Mucosa of gallbladder (tissue), 1 donor: ENCODE results near the gene TGFBR2. TPM values are rescaled to one million over a fixed set of nuclear protein-coding genes. Genes with fewer than 3 reads are reported as not detected.
"Not testable (repeated sequence)": the region's sequence is repeated elsewhere in the genome, so short reads cannot be mapped to it uniquely, and the experiment has no call there.

ENCODE experiments used
- DNase-seq: peaks from one replicate; pipeline ENCODE4 v3.0.0-alpha.2; 2020; ENCODE audit warnings: low spot score
- total RNA-seq: library from RNA; stranded (reverse); gene quantifications from one replicate; pipeline ENCODE4 v1.2.1, GENCODE V29; 2021
- donor health status: DM: no; HTN: no; CAD: no.

The TGFBR2 gene
- total RNA-seq, 1 donor from 2014 or later, result 144 TPM

DNA sequence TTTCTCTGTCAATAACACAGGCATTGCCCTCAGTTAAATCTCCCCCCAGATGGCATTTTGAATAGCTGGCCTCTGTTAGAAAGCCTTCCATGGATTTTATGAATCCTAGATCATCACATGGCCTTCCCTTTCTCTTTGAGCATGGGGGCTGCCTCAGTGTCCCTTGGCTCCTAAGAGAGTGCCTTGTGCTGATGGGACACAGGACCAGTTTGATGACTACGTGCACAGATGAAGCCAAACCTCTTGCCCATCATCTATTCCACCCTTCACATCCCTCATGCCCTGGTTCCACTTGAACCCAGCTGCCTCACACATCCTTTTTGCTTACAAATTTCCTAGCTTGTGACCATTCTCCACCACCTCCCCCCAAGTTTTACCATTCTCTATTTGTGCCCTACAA is 12.9 kb downstream of the TGFBR2 start:
- no peak for DNase-seq

DNA sequence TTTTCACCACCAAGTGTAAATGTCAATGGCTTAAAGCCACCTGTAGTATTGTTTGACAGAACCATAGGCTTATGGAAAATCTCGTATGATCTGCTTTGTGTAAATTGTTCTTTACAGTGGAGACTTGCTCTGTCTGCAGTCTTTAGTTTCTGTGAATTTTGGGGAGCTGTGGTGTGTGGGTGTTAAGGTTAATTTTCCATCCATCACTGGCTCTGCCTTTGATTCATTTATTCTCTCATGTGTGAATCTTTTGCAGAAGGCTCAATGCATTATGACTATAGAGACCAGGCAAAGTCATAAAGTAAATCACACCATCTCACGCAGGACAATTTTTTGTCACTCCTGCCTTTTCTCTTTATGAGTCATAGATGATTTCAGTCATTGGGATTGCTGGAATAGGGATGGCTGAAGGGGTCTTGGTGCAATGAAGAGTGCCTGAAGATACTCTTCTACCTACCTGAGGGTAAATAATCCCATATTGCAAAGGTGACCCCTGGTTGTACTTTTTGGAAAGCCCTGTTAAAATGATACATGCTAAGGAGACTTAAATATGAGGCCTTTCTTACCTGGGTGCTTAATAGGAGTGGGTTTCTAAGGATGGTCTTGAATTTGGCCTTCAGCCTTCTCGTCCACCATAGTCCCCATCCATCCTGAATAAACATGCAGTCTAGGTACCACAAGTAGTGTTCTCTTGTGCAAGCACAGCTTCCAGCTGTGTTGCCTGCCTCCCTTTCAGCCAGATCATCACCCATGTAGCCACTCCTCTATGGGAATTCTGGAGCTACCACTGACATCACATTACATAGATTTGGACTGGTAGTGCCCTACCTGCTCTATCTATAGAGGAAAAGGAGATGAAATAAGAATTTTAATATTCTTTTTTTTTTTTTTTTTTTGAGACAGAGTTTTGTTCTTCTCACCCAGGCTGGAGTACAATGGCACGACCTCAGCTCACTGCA is 14.3 kb downstream of the TGFBR2 start:
- DNase-seq, result no peak

DNA sequence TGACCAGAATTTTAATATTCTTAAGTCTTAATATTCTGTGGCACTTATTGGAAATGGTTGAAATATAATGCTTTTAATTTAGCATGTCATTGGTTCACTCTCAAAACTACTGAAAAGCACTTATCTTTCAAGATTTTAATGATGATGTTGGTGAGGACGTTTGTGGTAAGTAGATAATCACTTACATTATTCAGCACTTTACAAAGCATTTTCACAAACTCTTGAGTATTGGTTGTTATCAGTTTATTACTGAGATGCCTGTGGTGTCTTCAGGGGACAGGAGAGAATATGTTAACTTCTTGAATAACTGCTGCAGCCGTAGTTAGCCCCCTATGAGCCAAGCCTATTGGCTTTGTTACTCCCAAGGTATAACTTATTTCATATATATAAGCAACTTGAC is 15.2 kb downstream of the TGFBR2 start:
- DNase-seq, result no peak

DNA sequence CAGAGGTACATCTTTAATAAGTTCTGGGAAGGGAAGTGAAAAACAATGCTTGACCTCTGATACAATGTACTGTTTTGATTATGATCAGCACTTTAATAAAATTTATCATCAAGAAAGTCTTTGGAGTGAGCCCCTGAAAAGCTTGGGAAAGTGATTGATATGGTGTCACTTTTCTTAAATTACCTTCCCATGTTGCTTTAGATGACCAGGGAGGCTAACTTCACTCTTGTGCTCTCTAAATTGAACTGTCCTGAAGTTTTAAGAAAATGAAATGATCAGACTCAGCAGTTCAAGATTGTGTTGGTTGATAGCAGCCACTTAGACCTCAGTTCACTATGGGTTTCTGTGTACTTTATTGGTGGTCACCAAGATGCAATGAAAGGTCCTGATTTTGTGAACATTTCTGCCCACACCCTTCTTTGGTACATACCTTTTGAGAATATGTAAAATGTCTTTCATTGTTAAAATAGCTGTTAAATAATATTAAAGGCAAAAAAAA is 15.7 kb downstream of the TGFBR2 start:
- no peak for DNase-seq

DNA sequence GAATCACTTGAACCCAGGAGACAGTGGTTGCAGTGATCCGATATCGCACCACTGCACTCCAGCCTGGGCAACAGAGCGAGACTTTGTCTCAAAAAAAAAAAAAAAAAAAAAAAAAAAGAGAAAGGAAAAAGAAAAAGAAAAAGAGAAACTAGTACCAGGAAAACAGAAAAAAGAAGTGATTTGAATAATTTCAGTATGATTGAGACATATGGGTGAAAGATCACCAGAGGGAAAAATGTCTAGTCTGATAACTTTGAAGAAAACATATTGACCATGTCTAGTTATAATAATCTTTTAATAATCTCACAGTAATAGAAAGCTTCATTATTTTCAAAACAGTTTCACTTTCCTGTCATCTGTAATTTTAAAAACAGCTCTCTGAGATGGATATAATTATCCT is 16.4 kb downstream of the TGFBR2 start:
- no peak for DNase-seq

DNA sequence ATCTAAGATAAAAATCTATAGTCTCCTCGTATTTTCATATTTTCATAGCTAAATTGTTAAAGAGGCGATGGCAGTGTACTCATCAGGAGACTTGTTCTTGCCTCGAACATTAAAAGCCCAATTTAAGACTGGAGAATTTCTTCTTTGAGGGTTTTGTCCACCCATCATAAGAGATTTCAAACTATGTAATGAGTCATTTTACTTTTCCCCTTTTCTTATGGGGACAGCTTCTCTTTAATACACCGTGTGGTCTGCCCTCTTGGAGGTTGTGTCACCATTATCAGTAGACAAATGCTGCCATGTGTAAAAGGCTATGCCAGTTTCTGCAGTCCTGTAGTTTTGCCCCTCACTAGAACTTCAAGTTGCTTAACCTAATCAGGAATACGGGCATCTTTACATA is 16.9 kb downstream of the TGFBR2 start:
- no peak for DNase-seq

DNA sequence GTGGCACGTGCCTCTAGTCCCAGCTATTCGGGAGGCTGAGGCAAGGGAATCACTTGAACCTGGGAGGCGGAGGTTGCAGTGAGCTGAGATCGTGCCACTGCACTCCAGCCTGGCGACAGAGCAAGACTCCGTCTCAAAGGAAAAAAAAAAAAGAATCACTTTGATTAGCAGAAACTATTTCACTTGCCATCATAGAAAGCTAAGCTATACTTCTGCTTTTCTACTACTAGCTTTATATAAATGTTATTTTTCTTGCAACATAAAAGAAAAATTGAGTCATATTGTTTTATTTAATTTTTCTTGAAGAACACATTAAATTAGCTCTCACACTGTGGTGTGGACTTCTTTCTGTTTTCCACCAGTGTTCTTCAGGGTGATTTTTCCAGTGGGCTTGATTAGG is 18.1 kb downstream of the TGFBR2 start:
- DNase-seq, result not testable (repeated sequence)

DNA sequence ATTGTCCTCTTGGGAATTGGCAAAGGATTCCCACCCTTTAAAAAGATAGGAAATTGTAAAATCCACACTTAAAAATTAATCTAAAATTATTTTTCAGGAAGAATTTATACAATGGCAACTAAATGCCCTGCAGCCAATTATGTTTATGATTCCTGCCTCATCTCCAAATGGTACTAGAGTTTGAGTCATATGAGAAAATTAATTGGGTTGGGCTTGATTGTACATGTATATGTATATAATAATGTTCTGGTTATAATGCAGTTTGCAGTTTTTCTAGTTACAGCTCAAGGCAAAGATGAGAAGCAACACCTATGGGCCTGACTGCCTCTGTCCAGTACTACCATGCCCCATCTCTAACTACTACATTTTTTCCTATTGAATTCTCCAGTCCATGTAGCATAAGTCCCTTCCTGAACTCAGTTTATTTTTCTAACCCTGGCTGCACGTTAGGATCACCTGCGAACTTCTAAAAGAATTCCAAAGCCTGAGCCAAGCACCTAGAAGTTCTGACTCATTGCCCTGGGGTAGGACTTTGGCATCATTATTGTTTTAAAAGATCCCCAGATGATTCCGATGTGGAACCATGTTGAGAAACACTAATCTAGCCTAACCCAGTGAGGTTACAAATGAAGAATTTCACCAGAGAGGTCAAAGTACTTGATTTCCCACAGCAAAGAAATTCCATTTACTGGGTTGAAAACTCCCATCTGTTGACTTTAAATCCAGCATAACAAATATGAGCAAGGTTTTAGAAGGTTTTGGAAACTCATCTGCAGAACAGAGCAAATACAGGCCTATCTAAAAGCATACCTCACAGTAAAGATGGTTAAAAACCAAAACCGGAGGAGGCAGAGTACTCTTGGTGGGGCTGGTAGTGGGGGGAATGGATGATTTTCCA is 19.4 kb downstream of the TGFBR2 start:
- no peak for DNase-seq

DNA sequence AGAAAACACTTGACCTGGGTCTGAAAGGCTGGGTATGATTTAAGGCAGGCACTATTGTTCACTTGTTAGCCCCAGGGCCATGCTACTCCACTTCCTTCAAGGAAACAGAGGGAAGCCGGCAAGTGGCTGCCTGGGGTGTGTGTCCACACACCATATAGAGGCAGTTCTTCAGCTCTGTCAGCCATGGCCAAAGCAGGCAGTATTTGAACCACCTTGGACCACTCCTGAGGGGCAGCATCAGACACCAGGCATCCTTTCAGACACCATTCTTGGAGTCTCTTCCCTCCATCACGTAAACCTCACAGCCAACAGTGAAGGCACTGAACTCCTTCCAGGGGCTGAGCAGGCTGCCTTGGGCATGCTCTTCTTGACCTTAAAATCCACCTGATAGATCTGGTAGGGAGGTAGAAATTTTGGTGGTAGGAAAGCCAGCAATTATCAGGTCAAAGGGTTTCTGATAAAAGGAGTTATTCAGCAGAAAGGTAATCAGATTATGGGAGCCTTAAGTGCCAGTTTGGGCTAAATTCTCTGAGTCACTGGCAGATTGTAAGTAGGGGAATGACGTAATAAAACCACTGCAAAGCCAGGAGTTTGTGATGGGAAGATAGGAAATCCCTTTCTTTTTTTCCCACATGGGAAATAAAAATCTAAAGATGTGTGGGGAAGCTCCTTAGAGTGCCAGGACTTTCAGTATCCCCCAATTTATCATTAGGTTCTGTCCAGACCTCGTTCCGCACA is 20.2 kb downstream of the TGFBR2 start:
- DNase-seq, result no peak

DNA sequence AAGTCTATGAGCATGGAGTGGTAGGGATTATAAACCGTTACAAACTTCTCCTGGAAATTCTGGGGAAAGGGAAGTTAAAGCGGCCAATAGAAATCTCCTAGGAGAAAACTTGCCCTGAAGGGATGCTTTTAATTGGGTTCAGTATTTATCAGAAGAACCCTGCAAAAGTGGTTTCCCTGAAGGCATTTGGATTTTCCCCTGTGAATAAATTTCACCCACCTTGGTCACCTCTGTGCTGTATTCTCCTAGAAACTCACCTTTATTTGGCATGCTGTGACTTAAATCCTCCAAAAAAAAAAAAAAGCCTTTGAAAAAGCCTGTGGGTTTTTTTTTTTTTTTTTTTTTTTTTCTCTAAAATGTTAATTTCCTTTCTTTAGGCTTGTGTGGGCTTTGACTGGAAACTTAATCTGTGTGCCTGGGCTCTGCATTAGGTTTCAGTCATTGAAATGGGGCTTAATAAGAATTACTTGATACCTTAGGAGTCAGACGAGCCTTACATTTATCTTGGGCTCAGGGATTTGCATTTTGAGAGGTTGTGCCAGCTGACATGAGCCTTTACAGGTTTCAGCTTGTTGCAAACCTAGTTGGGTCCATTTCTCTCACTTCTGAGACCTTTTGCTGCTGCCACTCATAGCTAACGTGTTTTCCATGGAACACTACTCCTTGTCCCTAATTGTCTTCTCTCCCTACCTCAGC is 22.0 kb downstream of the TGFBR2 start:
- no peak for DNase-seq

DNA sequence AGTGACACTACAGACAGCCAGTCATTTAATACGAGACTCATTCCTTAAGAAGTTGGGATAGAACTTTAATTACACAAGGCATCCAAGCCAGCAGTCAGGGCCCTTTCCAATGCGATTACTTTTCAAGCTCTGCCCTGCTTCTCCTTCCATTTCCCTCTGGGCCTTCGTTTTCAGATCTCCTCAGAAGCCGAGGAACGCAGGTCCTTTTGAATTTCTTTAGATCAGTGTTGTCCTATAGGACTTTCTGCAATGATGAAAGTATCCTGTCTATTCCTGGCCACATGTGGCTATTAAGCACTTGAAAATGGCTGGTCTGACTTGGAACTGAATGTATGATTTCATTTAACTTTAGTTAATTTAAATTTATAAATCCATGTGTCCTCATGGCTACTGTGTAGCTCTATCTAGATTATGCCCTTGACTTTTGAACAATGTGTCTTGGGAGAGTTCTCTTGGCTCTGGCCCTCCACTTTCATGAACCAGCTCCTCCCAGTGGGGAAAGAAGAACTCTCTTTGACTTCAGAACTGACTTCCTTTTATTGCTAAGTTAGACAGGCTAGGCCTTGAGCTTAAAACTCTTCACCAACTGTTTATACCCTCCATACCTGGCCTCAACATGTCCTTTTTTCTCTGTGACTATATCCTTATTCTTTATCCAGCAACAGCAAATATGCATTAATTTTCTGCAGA is 22.6 kb downstream of the TGFBR2 start:
- peak; percentile 39 for DNase-seq

DNA sequence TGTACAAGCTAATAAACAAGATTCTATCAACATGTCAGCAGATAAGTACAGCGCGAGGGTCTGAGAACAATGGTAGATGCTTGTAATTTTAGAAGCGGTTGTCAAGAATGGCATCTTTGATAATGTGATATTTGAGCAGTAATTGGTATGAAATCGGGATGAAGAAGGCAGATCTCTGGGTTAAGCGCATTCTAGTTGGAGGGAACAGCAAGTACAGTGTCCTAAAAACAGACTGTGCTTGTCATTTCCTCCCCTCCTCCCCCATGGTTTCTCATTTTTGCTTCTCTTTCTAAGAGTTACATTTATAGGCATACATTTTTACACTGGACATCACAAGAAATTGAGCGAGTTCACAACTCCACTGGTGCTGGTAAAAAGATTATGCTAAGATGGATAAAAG is 23.3 kb downstream of the TGFBR2 start:
- DNase-seq, result no peak

DNA sequence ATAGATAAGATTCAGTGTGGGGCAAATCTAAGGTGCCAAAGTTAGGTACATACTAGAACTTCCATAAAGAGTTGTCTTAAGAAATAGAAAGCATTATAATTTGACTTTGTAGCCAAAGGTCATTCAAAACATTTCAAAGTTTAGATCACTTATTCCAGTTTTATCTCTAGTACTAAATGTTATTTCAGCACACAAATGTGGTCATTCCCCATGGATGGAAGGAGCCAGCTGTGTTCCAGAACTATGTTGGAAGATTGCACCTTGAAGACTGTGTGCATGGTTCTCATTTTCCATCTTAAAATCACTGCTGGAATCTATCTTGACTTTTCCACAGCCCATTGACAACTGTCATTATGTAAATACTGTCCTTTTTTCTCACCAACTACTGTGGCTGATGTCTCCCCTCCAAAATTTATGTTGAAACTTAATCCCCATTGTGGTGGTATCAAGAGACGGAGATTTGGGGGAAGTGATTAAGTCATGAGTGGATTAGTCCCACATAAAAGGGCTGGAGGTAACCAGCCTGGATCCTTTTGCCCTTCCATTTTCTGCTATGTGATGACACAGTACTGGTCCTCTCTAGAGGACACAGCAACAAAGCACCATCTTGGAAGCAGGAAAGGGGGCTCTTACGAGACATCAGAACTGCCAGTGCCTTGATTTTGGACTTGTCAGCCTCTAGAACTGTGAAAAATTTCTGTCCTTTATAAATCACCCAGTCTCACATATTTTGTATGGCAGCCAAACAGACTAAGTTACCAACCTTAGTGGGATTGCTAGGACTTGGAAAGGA is 24.0 kb downstream of the TGFBR2 start:
- DNase-seq, result no peak

DNA sequence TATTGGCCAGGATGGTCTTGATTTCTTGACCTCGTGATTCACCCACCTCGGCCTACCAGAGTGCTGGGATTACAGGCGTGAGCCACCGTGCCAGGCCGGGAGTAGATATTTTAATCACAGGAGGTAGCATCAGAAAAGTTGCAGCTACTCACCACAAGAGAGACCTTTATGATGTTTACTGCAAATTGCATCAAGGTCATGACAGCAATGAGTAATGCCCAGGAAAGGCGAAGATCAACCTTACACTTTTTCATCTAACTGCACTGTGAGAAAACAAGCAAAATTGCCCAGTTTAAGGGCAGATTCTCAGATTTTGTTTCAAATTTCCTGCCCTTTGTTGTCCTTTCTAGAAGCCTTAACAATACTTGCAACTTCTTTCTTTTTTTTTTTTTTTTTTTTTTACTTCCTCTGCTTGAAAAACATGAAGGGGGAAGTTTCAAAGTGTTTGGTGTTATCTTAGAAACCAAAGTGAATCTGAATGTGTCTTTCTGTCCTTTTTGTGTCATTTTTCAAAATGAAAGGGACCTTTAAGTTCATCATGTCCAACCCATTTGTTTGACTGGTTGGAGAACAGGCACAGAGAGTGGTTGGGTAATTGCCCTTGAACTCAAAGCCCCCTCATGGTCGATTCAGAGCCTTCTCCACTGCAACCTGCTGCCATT is 25.0 kb downstream of the TGFBR2 start:
- DNase-seq, result no peak

DNA sequence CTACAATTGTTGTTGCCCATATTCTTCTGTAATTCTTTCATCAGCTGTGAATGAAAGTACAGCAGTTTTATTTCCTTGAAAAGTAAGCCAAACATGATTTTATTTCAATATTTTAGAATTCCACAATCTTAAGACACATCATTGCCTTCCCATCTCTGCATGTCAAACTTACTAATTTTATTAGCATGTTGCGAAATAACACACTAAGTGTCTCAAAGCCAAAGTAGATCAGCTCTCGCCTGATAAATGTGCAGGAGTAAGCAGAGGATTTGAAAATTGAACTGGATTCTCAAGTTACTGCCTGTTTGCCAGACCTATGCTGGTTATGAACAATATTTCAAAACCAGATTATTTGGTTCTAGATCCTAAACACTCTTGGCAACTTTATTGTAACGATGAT is 25.7 kb downstream of the TGFBR2 start:
- DNase-seq, result no peak

DNA sequence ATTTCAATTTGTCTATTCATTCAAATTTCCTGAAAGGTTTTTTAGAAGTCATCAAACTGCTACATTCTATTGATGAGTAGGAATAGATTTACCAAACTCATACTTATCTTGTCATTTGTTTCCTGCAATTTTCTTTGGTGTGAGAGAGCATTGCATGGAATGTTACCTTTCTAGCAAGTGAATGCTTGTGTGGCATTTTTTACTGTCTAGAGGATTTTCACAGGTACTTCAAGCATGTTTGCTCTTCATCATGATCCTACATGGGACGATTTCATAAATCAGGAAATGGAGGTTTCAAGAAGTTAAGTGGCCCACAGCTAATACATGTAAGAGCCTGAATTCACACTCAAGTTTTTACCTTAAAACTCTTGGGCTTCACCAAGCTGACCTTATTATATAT is 26.1 kb downstream of the TGFBR2 start:
- DNase-seq, result no peak

DNA sequence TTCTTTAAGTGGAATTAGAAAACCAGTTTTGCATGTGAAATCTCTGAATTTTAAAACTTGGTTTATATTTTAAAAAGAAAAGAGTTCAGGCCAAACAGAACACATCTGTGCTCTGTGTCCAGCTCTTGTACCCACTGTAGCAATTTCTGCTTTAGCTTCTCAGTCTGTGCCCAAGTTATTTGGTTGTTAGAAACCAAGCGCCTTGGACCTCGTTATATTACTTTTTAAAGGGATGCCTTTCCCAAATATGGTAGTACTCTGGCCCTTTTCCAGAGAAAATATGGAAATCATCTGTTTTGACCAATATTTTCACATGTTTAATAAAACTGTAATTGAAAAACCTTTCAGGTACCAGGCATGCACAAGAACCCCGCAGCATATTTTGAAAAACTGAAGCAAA is 27.3 kb downstream of the TGFBR2 start:
- no peak for DNase-seq

DNA sequence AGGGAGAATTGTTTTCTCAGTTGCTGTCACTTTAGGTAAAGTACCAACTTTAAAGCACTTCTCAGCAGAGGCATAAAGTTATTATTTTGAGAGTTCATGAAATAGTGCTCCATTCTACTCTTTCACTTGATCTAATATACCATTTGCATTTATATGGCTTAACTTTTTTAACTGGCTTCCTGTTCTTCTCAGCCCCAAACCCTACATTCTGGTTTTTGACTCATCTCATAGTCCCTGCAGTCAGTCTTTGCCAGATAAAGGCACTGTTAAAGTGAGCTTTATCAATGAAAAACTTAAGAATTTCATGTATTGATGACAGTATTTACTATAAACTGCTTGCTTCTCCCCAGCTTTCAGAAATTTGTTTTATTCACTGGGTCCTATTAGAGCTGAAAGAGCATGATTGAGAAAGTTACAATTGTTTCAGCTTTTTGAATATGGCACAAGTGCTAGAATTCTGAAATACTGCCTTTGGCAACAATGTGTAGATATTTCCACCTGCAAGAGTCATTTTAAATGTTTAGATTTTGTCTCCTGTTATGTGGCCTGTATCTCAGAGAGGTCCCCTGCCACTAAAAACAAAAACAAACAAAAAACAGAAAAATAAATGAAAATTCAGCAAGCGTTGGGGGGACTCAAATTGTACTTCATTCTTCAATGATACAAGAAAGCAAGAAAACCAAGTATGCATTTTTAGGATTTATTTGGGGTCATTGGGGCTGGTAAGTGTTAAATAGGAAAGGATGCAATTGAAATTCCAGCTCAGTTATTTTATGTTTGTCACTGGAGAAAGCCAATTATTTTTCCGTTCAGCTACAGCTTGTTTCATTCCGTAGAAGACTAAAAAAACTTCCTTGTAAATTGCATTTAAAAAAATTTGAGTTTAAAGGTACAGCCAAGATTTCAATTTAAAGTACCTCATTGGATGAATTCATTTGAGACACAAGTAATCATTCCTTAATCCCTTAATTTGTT is 28.6 kb downstream of the TGFBR2 start:
- DNase-seq, result no peak
